ENCODE results near the gene UBE2K.
"Not testable (repeated sequence)": the region's sequence is repeated elsewhere in the genome, so short reads cannot be mapped to it uniquely, and the experiment has no call there.

The UBE2K gene

DNA sequence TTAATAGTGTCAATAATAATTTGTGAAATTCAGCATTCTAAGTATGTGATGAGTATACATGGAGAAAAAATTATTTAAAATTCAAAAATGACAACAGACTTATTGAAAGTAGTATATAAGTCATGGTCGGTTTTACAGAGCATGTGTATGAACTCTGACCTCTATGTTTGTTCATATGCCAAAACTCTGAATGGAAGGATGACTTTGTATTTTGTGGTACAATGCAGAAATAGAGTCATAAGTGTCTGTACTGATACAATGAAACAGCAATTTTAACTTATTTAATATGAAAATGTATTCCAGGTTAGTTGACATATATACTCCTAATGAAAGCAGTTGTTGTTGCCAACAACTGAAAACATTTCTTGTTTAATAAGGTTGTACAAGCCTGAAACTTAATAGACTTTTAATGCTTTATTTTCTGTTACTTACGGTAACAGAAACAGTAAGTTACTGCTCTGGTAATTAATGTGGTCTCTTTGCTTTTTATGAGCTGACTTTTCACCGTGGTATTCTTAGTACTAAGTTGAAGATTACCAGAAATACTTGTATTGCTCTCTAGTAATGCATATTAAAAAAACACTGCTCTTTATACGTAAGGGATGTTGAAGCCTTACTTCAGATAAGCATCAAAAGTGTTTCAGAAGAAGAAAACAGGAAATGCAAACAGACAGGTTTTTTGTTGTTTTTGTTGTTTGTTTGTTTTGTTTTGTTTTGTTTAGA is 1.9 kb downstream of the UBE2K start:
- H3K4me3 ChIP-seq (ENCODE audit: low read depth, low read length): peak overlapping the region; percentile 16
- TF ChIP-seq, protein P1, sequence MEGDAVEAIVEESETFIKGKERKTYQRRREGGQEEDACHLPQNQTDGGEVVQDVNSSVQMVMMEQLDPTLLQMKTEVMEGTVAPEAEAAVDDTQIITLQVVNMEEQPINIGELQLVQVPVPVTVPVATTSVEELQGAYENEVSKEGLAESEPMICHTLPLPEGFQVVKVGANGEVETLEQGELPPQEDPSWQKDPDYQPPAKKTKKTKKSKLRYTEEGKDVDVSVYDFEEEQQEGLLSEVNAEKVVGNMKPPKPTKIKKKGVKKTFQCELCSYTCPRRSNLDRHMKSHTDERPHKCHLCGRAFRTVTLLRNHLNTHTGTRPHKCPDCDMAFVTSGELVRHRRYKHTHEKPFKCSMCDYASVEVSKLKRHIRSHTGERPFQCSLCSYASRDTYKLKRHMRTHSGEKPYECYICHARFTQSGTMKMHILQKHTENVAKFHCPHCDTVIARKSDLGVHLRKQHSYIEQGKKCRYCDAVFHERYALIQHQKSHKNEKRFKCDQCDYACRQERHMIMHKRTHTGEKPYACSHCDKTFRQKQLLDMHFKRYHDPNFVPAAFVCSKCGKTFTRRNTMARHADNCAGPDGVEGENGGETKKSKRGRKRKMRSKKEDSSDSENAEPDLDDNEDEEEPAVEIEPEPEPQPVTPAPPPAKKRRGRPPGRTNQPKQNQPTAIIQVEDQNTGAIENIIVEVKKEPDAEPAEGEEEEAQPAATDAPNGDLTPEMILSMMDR (IDR thresholded peaks at IDR 0.05; ENCODE audit: borderline replicate concordance, insufficient read depth, low read depth, low read length): no peak

DNA sequence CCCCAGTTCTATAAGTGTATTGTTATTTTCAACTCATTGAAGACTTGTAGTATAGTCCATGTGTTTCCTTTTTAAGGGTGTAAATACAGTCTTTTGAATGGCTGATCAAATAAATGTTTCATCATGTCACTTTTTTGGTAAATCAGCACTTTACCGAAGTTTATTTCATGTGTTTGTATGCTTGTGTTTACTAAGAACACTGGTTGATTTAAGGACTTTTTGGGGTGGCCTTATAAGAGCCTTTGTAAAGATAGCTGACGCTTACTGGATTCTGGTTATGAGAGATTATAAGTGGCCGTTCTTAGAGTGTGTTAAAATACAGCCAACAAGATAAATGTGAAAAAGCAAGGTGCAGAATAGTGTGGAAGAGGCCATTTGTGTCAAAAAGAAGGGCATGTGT is 2.6 kb downstream of the UBE2K start:
- TF ChIP-seq, protein P1 (IDR thresholded peaks at IDR 0.05; ENCODE audit: borderline replicate concordance, insufficient read depth, low read depth, low read length): no peak
- no peak overlapping the region for H3K4me3 ChIP-seq (ENCODE audit: low read depth, low read length)

DNA sequence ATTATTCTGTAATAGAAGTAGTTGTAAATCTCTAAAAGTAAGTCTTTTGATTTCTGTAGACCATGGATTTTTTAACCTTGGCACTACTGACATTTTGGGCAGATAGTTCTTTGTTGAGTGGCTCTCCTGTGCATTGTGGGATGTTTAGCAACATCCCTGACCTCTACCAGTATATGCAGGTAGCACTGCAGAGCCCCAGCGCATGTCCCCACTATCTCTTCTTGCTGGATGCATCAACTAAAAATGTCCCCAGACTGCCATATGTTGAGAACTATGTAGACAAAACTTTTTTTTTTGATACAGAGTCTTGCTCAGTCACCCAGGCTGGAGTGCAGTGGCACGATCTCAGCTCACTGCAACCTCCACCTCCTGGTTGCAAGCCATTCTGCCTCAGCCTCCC is 4.8 kb downstream of the UBE2K start:
- TF ChIP-seq, protein P1 (IDR thresholded peaks at IDR 0.05; ENCODE audit: borderline replicate concordance, insufficient read depth, low read depth, low read length): no peak
- no peak overlapping the region for H3K4me3 ChIP-seq (ENCODE audit: low read depth, low read length)

DNA sequence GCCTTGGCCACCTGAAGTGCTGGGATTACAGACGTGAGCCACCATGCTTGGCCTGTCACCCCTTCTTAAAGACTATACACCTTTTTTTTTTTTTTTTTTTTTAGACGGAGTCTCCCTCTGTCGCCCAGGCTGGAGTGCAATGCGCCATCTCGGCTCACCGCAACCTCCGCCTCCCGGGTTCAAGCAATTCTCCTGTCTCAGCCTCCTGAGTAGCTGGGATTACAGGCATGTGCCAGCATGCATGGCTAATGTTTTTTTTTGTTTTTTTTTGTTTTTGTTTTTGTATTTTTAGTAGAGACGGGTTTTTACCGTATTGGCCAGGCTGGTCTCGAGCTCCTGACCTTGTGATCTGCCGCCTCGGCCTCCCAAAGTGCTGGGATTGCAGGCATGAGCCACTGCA is 6.9 kb downstream of the UBE2K start:
- not testable (repeated sequence) for H3K4me3 ChIP-seq (ENCODE audit: low read depth, low read length)

DNA sequence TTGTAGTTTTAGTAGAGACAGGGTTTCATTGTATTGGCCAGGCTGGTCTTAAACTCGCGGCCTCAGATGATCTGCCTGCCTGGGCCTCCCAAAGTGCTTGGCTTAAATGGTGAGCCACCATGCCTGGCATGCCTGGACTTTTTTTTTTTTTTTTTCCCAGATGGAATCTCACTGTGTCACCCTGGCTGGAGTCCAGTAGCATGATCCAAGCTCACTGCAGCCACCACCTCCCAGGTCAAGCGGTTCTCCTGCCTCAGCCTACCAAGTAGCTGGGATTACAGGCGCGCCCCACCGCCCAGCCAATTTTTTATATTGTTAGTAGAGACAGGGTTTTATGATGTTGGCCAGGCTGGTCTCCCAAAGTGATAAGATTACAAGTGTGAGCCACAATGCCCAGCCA is 8.4 kb downstream of the UBE2K start:
- H3K4me3 ChIP-seq (ENCODE audit: low read depth, low read length): no peak overlapping the region
- TF ChIP-seq, protein P1 (IDR thresholded peaks at IDR 0.05; ENCODE audit: borderline replicate concordance, insufficient read depth, low read depth, low read length): no peak

DNA sequence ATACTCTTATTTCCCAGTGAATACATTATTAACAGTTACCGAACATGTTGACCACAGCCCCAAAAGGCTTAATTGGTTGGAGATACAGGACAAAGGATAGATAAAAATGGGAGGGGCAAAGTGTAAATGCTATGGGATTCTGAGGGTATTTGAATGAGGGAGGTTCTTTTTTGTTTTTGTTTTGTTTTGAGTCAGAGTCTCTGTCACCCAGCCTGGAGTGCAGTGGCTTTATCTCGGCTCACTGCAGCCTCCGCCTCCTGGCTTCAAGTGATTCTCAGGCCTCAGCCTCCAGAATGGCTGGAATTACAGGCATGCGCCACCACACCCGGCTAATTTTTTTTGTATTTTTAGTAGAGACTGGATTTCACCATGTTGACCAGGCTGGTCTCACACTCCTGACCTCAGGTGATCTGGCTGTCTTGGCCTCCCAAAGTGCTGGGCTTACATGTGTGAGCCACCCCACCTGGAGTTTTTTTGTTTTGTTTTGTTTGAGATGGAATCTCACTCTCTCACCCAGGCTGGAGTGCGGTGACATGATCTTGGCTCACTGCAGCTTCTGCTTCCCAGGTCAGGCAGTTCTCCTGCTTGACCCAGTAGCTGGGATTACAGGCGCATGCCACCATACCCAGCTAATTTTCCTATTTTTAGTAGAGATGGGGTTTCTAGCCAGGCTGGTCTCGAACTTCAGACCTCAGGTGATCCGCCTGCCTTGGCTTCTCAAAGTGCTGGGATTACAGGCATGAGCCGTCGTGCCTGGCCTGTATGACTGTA is 9.0 kb downstream of the UBE2K start:
- TF ChIP-seq, protein P1 (IDR thresholded peaks at IDR 0.05; ENCODE audit: borderline replicate concordance, insufficient read depth, low read depth, low read length): no peak
- no peak overlapping the region for H3K4me3 ChIP-seq (ENCODE audit: low read depth, low read length)

DNA sequence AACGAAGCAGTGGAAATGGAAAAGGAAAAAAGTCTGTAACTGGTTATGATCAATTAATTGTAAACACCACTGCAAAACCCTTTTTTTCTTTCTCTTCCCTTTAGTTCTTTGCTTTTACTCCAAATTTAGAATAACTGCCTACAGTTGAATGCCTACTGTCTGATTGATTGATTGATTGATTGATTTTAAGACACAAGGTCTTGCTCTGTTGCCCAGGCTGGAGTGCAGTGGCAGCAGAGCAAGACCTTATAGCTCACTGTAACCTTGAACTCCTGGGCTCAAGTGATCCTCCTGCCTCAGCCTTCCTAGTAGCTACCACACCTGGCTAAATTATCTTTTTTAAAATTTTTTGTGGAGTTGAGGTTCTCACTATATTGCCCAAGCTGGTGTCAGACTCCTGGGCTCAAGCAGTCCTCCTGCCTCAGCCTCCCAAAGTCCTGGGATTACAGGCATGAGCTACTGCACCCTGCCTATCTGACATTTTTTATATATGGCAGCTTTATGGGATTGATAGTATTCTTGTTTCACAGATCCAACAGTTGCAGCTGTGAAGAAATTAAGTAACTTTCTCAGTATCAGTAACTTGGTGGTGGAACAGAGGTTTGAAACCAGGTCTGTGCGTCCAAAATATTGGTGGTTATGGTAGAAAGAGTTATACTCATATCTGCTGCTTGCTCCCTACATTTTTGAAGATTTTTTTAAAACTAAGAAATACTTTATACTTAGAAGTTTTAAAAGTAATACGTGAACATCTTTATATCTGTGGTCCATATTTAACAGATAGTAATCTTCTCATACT is 12.4 kb downstream of the UBE2K start:
- no peak overlapping the region for H3K4me3 ChIP-seq (ENCODE audit: low read depth, low read length)
- TF ChIP-seq, protein P1 (IDR thresholded peaks at IDR 0.05; ENCODE audit: borderline replicate concordance, insufficient read depth, low read depth, low read length): no peak

Measured in GM12875 (cell line).